A673 (cell line): ENCODE results near the gene C6orf15. TPM values are rescaled to one million over a fixed set of nuclear protein-coding genes. Genes with fewer than 3 reads are reported as not detected.

Experiments used
- BruUV-seq: library from RNA; stranded (reverse); fragments of 400-500 nt; replicated peaks from 2 replicates; lab custom pipeline; 2021; lab: Mats Ljungman, UMichigan
- CTCF ChIA-PET: fragments of 300-600 bp; sonication (Branson Sonifier 250); formaldehyde crosslinking; loops from one replicate; lab custom pipeline; 2022; ENCODE audit warnings: antibody characterized with exemption; lab: Charles Lee
- POLR2A ChIA-PET: fragments of 300-600 bp; sonication (Branson Sonifier 250); formaldehyde crosslinking; loops from one replicate; lab custom pipeline; 2022; ENCODE audit warnings: antibody characterized with exemption; ENCODE audit not compliant: low non-redundant PET; lab: Charles Lee
- DNase-seq: peaks from one replicate; pipeline ENCODE4 v3.0.0-alpha.2; 2015; ENCODE audit warnings: low spot score
- H3K27ac ChIP-seq: fragments of 200-600 bp; sonication (generic); 2 replicates; pipeline ENCODE4 v1.5.1; 2016; ENCODE audit warnings: mixed run types, low read depth, mild to moderate bottlenecking, mixed read lengths, antibody characterized with exemption, low read length; ENCODE audit not compliant: poor library complexity, severe bottlenecking
- H3K27me3 ChIP-seq: fragments of 200-600 bp; sonication (generic); replicated peaks from 2 replicates; pipeline ENCODE4 v1.6.1; 2017; ENCODE audit warnings: mixed run types, low read depth, mild to moderate bottlenecking, mixed read lengths, antibody characterized with exemption, low read length; ENCODE audit not compliant: insufficient read depth, poor library complexity
- H3K36me3 ChIP-seq: fragments of 200-600 bp; sonication (generic); 2 replicates; pipeline ENCODE4 v1.6.1; 2016; ENCODE audit warnings: mixed run types, mild to moderate bottlenecking, mixed read lengths, antibody characterized with exemption, low read length; ENCODE audit not compliant: insufficient read depth, poor library complexity, severe bottlenecking
- H3K4me1 ChIP-seq: fragments of 200-600 bp; sonication (generic); 2 replicates; pipeline ENCODE4 v1.6.1; 2017; ENCODE audit warnings: mixed run types, mild to moderate bottlenecking, mixed read lengths, antibody characterized with exemption, low read length; ENCODE audit not compliant: insufficient read depth, poor library complexity, severe bottlenecking
- H3K4me3 ChIP-seq: fragments of 200-600 bp; sonication (generic); 2 replicates; pipeline ENCODE4 v1.5.1; 2016; ENCODE audit warnings: low read depth, mixed run types, mild to moderate bottlenecking, mixed read lengths, low read length; ENCODE audit not compliant: poor library complexity, severe bottlenecking
- H3K9me3 ChIP-seq: fragments of 200-600 bp; sonication (generic); 2 replicates; pipeline ENCODE4 v1.6.1; 2016; ENCODE audit warnings: mixed run types, low read depth, mild to moderate bottlenecking, mixed read lengths, antibody characterized with exemption, low read length; ENCODE audit not compliant: poor library complexity, severe bottlenecking
- CTCF ChIP-seq: fragments of 300-800, 200-600 bp; sonication (generic); conservative IDR thresholded peaks from 2 replicates; pipeline ENCODE4 v1.5.1; 2017; ENCODE audit warnings: low read depth, mild to moderate bottlenecking, antibody characterized with exemption, low read length, moderate library complexity, mixed read lengths
- EZH2 ChIP-seq: fragments of 200-600 bp; sonication (generic); IDR thresholded peaks from 2 replicates; pipeline ENCODE4 v1.6.1; 2017; ENCODE audit warnings: borderline replicate concordance, low read depth, mild to moderate bottlenecking, mixed read lengths, antibody characterized with exemption, low read length; ENCODE audit not compliant: poor library complexity, severe bottlenecking
- intact Hi-C: fragments of 100-400 bp; cut with micrococcal nuclease; formaldehyde crosslinking; loops from one replicate; pipeline ENCODE4 v1.10.0; 2022; ENCODE audit not compliant: unreplicated experiment
- total RNA-seq: library from RNA; stranded (reverse); gene quantifications from 2 replicates; pipeline ENCODE4 v1.2.3, GENCODE V29; 2021

The C6orf15 gene
- total RNA-seq, 1 experiment from 2014 or later = not detected

GRCh38 chr6:31098449-31098938 is 13.9 kb downstream of the C6orf15 start:
- no peak overlapping the region for H3K4me3 ChIP-seq
- peaks cover 10% of the 10 kb centered on the region for H3K4me1 ChIP-seq
- DNase-seq = no peak
- no peaks in the 10 kb centered on the region for H3K36me3 ChIP-seq
- CTCF ChIA-PET = no interaction called here
- TF ChIP-seq EZH2 = no peak
- no peak for TF ChIP-seq CTCF
- POLR2A ChIA-PET = no interaction called here
- no peak overlapping the region for H3K27ac ChIP-seq
- H3K27me3 ChIP-seq = no peaks in the 10 kb centered on the region
- no TSS peak for BruUV-seq
- H3K9me3 ChIP-seq = no peaks in the 10 kb centered on the region
- intact Hi-C loops = no loop called here

DNA sequence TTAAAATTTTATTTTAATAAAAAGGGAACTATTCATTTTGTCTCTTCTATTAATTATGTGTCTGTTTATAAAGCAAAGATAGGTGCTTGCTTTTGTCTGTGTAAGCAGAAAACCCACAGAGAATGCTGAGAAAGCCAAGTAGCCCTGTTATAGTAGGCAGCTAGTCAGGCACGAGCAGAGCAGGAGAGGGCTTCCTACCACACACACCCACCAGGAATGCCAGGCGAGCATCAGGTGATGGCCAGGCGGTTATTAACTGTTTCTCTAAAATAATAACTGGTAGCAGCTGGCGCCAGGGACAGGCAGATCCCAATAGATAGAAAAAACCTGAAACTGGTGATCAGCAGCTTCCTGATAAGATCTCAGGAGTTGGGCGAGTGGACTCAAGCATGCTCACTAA is 15.7 kb downstream of the C6orf15 start:
- Histone ChIP-seq H3K27ac (no peak overlapping the region), H3K27me3 (no peaks in the 10 kb centered on the region), H3K36me3 (no peaks in the 10 kb centered on the region), H3K9me3 (no peaks in the 10 kb centered on the region), H3K4me1 (peaks cover 10% of the 10 kb centered on the region), H3K4me3 (no peak overlapping the region)
- ChIA-PET POLR2A (no interaction called here), CTCF (no interaction called here)
- DNase-seq = no peak
- TF ChIP-seq CTCF (no peak), EZH2 (no peak)
- intact Hi-C loops = no loop called here
- BruUV-seq = no TSS peak

DNA sequence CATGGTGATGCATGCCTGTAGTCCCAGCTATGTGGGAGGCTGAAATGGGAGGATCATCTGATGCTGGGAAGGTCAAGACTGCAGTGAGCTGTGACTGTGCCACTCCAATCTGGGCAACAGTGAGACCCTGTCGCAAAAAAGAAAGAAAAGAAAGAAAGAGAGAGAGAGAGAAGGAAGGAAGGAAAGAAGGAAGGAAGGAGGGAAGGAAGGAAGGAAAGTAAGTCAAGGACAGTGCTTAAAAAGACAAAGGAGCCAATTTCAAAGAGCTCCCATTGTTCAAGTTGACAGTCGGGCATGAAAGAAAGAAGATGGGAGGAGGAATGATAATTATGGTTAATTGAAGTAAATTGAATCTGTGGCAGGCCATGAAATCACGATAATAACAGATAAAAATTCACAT is 16.2 kb downstream of the C6orf15 start:
- intact Hi-C loops = no loop called here
- POLR2A ChIA-PET = no interaction called here

More for the DNA sequence above, 16.2 kb downstream of the C6orf15 start:
- no peak overlapping the region for H3K27ac ChIP-seq
- no peak overlapping the region for H3K4me3 ChIP-seq
- H3K4me1 ChIP-seq = peaks cover 10% of the 10 kb centered on the region
- no peaks in the 10 kb centered on the region for H3K27me3 ChIP-seq
- BruUV-seq = no TSS peak
- TF ChIP-seq CTCF = no peak
- no peak for TF ChIP-seq EZH2
- no peaks in the 10 kb centered on the region for H3K9me3 ChIP-seq
- CTCF ChIA-PET = no interaction called here
- DNase-seq = no peak
- no peaks in the 10 kb centered on the region for H3K36me3 ChIP-seq
